ENCODE data around the gene EHMT1. TPM values are rescaled to one million over a fixed set of nuclear protein-coding genes. Genes with fewer than 3 reads are reported as not detected.
A peak's percentile ranks its signal among the peaks of the same experiment; 100 is the strongest.

Gene EHMT1
- 33.1 TPM for total RNA-seq (2013)
- polyA plus RNA-seq (10 to 100 TPM; 10.1 to 46.5 (median 15.0) TPM), polyA minus RNA-seq (60.7 and 82.7 TPM in 2 replicates), total RNA-seq (16.0 to 77.1 (median 52.6) reads per million in 11 experiments)

DNA sequence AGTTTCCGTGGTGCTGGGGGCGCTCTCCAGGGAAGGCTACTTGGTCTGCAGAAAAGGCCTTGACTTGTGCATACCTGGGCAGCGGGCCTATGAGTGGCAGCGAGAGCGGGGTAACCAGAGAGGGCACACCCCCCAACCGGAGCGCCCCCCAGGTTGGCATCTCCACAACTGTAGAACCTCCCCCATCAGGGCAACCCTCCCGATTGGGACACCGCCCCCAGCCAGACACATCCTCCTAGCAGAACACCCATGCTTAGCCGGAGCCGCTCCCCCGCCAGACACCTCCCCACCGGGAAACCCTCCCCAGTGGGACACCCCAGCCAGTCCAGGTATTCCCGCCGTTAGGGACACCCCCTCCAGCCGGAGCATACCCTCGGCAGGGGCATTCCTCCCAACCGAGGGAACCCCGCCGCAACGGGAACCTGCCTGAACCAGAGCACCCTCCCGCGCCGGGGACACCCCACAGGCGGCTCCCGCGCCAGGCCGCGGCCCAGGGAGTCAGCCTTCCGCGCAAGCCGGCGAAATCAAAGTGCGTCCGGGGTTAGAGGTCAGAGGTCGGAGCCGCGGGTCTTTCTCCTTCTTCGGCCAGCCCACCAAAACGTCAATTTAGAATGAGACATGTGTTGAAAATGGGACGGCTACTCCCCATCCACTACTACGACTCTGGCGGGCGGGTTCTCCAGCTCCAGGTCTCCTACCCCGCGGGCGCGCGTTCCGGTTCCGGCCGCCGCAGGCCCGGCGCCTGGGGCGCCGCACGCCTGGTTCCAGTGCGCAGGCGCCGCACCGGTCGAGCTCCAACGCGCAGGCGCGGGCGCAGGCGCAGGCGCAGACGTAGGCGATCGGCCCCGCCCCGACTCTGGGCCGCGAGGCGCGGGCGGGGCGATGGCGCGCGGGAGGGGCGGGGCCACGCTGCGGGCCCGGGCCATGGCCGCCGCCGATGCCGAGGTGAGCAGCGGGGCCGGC, at the start of gene EHMT1:
Gene EHMT1 (plus strand): TSS at position 901 of the 963 bp plus-strand sequence. CDS start 24 bp downstream, at position 925.
- Mint-ChIP-seq H3K4me1 (peaks cover 36% of the 10 kb centered on the region), H3K27ac (peak within 1 kb of the TSS; percentile 90 to 98 (median 95)), H3K36me3 (peaks cover 13 to 35% of the 10 kb centered on the region in 2 donors), H3K27me3 (ENCODE audit: low read depth in 3 of 3) (no peaks in the 10 kb centered on the region), H3K9me3 (no peaks in the 10 kb centered on the region), H3K4me3 (peak within 1 kb of the TSS; percentile 91 to 95)
- intact Hi-C loops (cut with micrococcal nuclease), result loop anchor here (1.0 to 5.0 kb wide), 2 partner anchors 12 to 41 kb away; partner anchors contain the start of gene DPH7 (in 2 of the 2)
- Histone ChIP-seq H3K36me3 (replicated peaks in 1 of 2; ENCODE audit: control insufficient read depth in 1 of 2, insufficient read depth in 2 of 2, low read length in 2 of 2) (peaks cover 29 to 37% of the 10 kb centered on the region in 2 donors), H3K79me2 (ENCODE audit: insufficient read depth, low read length) (peaks cover 90% of the 10 kb centered on the region), H2AFZ (ENCODE audit: insufficient read depth, low read depth, low read length, poor library complexity, severe bottlenecking) (peak within 1 kb of the TSS; percentile 81), H3K9ac (ENCODE audit: insufficient read depth, low read length, poor library complexity, severe bottlenecking) (peak within 1 kb of the TSS; percentile 88), H4K20me1 (ENCODE audit: insufficient read depth, low read length) (peaks cover 86% of the 10 kb centered on the region), H3K4me2 (replicated peaks; ENCODE audit: extremely low read depth, low read length, poor library complexity, severe bottlenecking) (peak within 1 kb of the TSS; percentile 92), H3K9me3 (replicated peaks in 1 of 2; ENCODE audit: control insufficient read depth in 1 of 2, insufficient read depth in 1 of 2, low read length in 2 of 2) (no peaks in the 10 kb centered on the region), H3K4me1 (ENCODE audit: control insufficient read depth in 1 of 2, insufficient read depth in 2 of 2, low read length in 2 of 2) (peaks cover 32 to 40% of the 10 kb centered on the region in 2 donors), H3K27ac (ENCODE audit: low read depth in 1 of 2, low read length in 2 of 2) (peak within 1 kb of the TSS; percentile 83 to 94), H3K4me3 (replicated peaks in 1 of 3; ENCODE audit: low read depth in 2 of 3, low read length in 3 of 3) (peak within 1 kb of the TSS; percentile 79 to 96 (median 94)), H3K27me3 (ENCODE audit: control insufficient read depth in 2 of 2, insufficient read depth in 2 of 2, low read length in 2 of 2) (no peaks in the 10 kb centered on the region)
- TF ChIP-seq, protein P1, sequence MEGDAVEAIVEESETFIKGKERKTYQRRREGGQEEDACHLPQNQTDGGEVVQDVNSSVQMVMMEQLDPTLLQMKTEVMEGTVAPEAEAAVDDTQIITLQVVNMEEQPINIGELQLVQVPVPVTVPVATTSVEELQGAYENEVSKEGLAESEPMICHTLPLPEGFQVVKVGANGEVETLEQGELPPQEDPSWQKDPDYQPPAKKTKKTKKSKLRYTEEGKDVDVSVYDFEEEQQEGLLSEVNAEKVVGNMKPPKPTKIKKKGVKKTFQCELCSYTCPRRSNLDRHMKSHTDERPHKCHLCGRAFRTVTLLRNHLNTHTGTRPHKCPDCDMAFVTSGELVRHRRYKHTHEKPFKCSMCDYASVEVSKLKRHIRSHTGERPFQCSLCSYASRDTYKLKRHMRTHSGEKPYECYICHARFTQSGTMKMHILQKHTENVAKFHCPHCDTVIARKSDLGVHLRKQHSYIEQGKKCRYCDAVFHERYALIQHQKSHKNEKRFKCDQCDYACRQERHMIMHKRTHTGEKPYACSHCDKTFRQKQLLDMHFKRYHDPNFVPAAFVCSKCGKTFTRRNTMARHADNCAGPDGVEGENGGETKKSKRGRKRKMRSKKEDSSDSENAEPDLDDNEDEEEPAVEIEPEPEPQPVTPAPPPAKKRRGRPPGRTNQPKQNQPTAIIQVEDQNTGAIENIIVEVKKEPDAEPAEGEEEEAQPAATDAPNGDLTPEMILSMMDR (IDR thresholded peaks at IDR 0.05), result no peak
- 1% methylated on average over 79 of the region's 94 CpGs for WGBS (ENCODE audit: insufficient coverage)
- DNase-seq, result peak; percentile 79 to 87 (median 84)

DNA sequence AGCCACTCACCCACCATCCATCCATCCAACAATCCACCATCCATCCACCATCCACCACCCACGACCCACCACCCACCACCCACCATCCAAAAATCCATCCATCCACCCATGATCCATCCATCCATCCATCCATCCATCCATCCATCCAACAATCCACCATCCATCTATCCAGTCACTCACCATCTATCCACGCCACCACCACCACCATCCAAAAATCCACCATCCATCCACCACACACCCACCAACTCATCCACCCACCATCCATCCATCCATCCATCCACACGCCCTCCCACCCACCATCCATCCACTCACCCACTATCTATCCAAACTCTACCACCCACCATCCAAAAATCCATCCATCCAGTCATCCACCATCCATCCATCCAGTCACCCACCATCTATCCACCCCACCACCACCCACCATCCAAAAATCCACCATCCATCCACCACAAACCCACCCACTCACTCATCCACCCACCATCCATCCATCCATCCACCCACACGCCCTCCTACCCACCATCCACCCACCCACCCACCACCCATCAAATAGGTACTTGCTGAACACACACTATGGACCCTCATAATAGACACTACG, 49.1 kb upstream of the EHMT1 start:
- peaks cover 34 to 43% of the 10 kb centered on the region in 2 donors for H3K36me3 Mint-ChIP-seq
- peaks cover 6 to 14% (median 8%) of the 10 kb centered on the region in 7 donors for H3K9me3 Mint-ChIP-seq
- no peak overlapping the region for H3K4me3 ChIP-seq (replicated peaks in 1 of 3; ENCODE audit: low read depth in 2 of 3, low read length in 3 of 3)
- H3K27ac Mint-ChIP-seq, result no peak overlapping the region
- no peaks in the 10 kb centered on the region for H3K79me2 ChIP-seq (ENCODE audit: insufficient read depth, low read length)
- intact Hi-C loops (cut with micrococcal nuclease), result loop anchor here in 1 of 2 donors (10.0 kb wide), 1 partner anchor 125 kb away; no protein-coding TSS in a partner anchor
- TF ChIP-seq, protein P1 (IDR thresholded peaks at IDR 0.05), result no peak
- H3K4me1 ChIP-seq (ENCODE audit: control insufficient read depth in 1 of 2, insufficient read depth in 2 of 2, low read length in 2 of 2), result no peaks in the 10 kb centered on the region
- no peak overlapping the region for H2AFZ ChIP-seq (ENCODE audit: insufficient read depth, low read depth, low read length, poor library complexity, severe bottlenecking)
- no peak for DNase-seq
- H4K20me1 ChIP-seq (ENCODE audit: insufficient read depth, low read length), result peaks cover 17% of the 10 kb centered on the region
- WGBS (ENCODE audit: insufficient coverage), result 96% methylated on average over 5 of the region's 5 CpGs
- peak overlapping the region in 1 of 2 donors; percentile 26 for H3K4me3 Mint-ChIP-seq
- no peaks in the 10 kb centered on the region for H3K27me3 ChIP-seq (ENCODE audit: control insufficient read depth in 2 of 2, insufficient read depth in 2 of 2, low read length in 2 of 2)
- no peak overlapping the region for H3K9ac ChIP-seq (ENCODE audit: insufficient read depth, low read length, poor library complexity, severe bottlenecking)
- no peaks in the 10 kb centered on the region for H3K4me1 Mint-ChIP-seq
- no peak overlapping the region for H3K4me2 ChIP-seq (replicated peaks; ENCODE audit: extremely low read depth, low read length, poor library complexity, severe bottlenecking)
- peaks cover 20 to 27% of the 10 kb centered on the region in 2 donors for H3K36me3 ChIP-seq (replicated peaks in 1 of 2; ENCODE audit: control insufficient read depth in 1 of 2, insufficient read depth in 2 of 2, low read length in 2 of 2)
- H3K9me3 ChIP-seq (replicated peaks in 1 of 2; ENCODE audit: control insufficient read depth in 1 of 2, insufficient read depth in 1 of 2, low read length in 2 of 2), result peaks cover 7 to 14% of the 10 kb centered on the region in 2 donors
- H3K27me3 Mint-ChIP-seq (ENCODE audit: low read depth in 3 of 3), result peaks cover 0 to 7% (median 0%) of the 10 kb centered on the region in 3 donors
- no peak overlapping the region for H3K27ac ChIP-seq (ENCODE audit: low read depth in 1 of 2, low read length in 2 of 2)
